H1 (cell line): ENCODE data around the gene IRF2BP1. TPM values are rescaled to one million over a fixed set of nuclear protein-coding genes. Genes with fewer than 3 reads are reported as not detected.

ENCODE experiments used
- CTCF ChIA-PET: fragments of 300-600 bp; sonication (Branson Sonifier 250); formaldehyde crosslinking; loops from one replicate; lab custom pipeline; 2021; ENCODE audit not compliant: partially characterized antibody; lab: Charles Lee
- POLR2A ChIA-PET: fragments of 300-600 bp; sonication (Branson Sonifier 250); formaldehyde crosslinking; loops from one replicate; lab custom pipeline; 2021; ENCODE audit warnings: inconsistent platforms; ENCODE audit not compliant: partially characterized antibody; lab: Charles Lee
- DNase-seq, 2 experiments: peaks; one replicate each; pipeline versions ENCODE4 v3.0.0 to v3.0.0-alpha.2; 2010 to 2022; ENCODE audit warnings: low spot score in 2 of 2, low read depth in 1 of 2, mixed read lengths in 1 of 2
- FAIRE-seq: peaks from 2 replicates; lab custom pipeline; 2011; peaks lifted over from hg19 to GRCh38; lab: Jason Lieb, UNC
- H2AFZ ChIP-seq: 2 replicates; pipeline ENCODE4 v1.8.1; 2012; ENCODE audit warnings: low read length, inconsistent platforms
- H2AK5ac ChIP-seq: 2 replicates; pipeline ENCODE4 v1.6.1; 2013; ENCODE audit warnings: low read depth, low read length
- H2BK120ac ChIP-seq: replicated peaks from 2 replicates; pipeline ENCODE3; 2013; ENCODE audit warnings: low read depth, low read length, inconsistent platforms
- H2BK12ac ChIP-seq: 2 replicates; pipeline ENCODE4 v1.6.1; 2013; ENCODE audit warnings: low read depth, low read length
- H2BK15ac ChIP-seq: 2 replicates; pipeline ENCODE4 v1.6.1; 2013; ENCODE audit warnings: low read length
- H2BK20ac ChIP-seq: 2 replicates; pipeline ENCODE4 v1.6.1; 2013; ENCODE audit warnings: low read length
- H2BK5ac ChIP-seq: 2 replicates; pipeline ENCODE4 v1.6.1; 2013; ENCODE audit warnings: low read depth, low read length
- H3K14ac ChIP-seq: 2 replicates; pipeline ENCODE4 v1.6.1; 2013; ENCODE audit warnings: inconsistent platforms; ENCODE audit not compliant: insufficient read length
- H3K18ac ChIP-seq: 2 replicates; pipeline ENCODE4 v1.6.1; 2013; ENCODE audit warnings: low read length; ENCODE audit errors: extremely low read depth
- H3K23ac ChIP-seq: 2 replicates; pipeline ENCODE4 v1.6.1; 2013; ENCODE audit warnings: inconsistent platforms; ENCODE audit not compliant: insufficient read length
- H3K23me2 ChIP-seq: 2 replicates; pipeline ENCODE4 v1.6.1; 2013; ENCODE audit warnings: low read depth, low read length
- H3K27ac ChIP-seq: 2 replicates; pipeline ENCODE4 v1.6.1; 2011; ENCODE audit warnings: low read depth, low read length, inconsistent platforms
- H3K27me3 ChIP-seq, 4 experiments: replicated peaks in 1 of 4; 1 replicate in 1 of 4; 2 replicates in 3 of 4; pipeline versions ENCODE4 v1.6.1 to v1.8.1; 2011 to 2013; ENCODE audit warnings: low read length in 3 of 4, mild to moderate bottlenecking in 3 of 4, inconsistent platforms in 2 of 4, mixed read lengths in 2 of 4, moderate library complexity in 1 of 4; ENCODE audit not compliant: control insufficient read depth in 3 of 4, insufficient read depth in 3 of 4; ENCODE audit errors: extremely low read depth in 1 of 4
- H3K36me3 ChIP-seq, 4 experiments: 2 replicates each; pipeline versions ENCODE4 v1.6.1 to v1.8.1; 2011 to 2013; ENCODE audit warnings: mild to moderate bottlenecking in 4 of 4, low read length in 3 of 4, moderate library complexity in 2 of 4, control low read depth in 1 of 4, inconsistent platforms in 1 of 4; ENCODE audit not compliant: insufficient read depth in 4 of 4, control insufficient read depth in 2 of 4
- H3K4ac ChIP-seq: replicated peaks from 2 replicates; pipeline ENCODE3; 2013; ENCODE audit warnings: low read length, low read depth, mixed read lengths, inconsistent platforms; ENCODE audit not compliant: insufficient read length
- H3K4me1 ChIP-seq, 4 experiments: replicated peaks in 1 of 4; 1 replicate in 1 of 4; 2 replicates in 3 of 4; pipeline versions ENCODE4 v1.6.1 to v1.8.1; 2011 to 2013; ENCODE audit warnings: low read length in 3 of 4, inconsistent platforms in 2 of 4, mixed read lengths in 1 of 4; ENCODE audit not compliant: insufficient read depth in 4 of 4, control insufficient read depth in 3 of 4
- H3K4me2 ChIP-seq, 2 experiments: 2 replicates each; pipeline versions ENCODE4 v1.6.1 to v1.8.1; 2011 to 2013; ENCODE audit warnings: low read depth in 2 of 2, low read length in 2 of 2, control low read depth in 1 of 2, inconsistent platforms in 1 of 2, mild to moderate bottlenecking in 1 of 2; ENCODE audit not compliant: insufficient read depth in 1 of 2
- H3K4me3 ChIP-seq, 4 experiments: fragments of 200-600, 300-600 bp in 1 of 4; sonication (generic), shearing (Covaris generic), sonication (Bioruptor Twin) in 1 of 4; 2 replicates each; pipeline versions ENCODE4 v1.5.1 to v1.8.1; 2011 to 2016; ENCODE audit warnings: low read length in 4 of 4, low read depth in 3 of 4, control low read depth in 2 of 4, inconsistent platforms in 2 of 4, mild to moderate bottlenecking in 2 of 4, mixed read lengths in 1 of 4, moderate library complexity in 1 of 4; ENCODE audit not compliant: insufficient read depth in 2 of 4; ENCODE audit errors: extremely low read depth in 1 of 4
- H3K56ac ChIP-seq: replicated peaks from 2 replicates; pipeline ENCODE3; 2013; ENCODE audit warnings: low read depth, mild to moderate bottlenecking, mixed read lengths, low read length, inconsistent platforms; ENCODE audit not compliant: insufficient read length
- H3K79me1 ChIP-seq: 2 replicates; pipeline ENCODE4 v1.6.1; 2013; ENCODE audit warnings: low read depth, low read length, control low read depth
- H3K79me2 ChIP-seq, 2 experiments: 2 replicates each; pipeline versions ENCODE4 v1.6.1 to v1.8.1; 2012 to 2013; ENCODE audit warnings: low read length in 2 of 2, mild to moderate bottlenecking in 2 of 2, inconsistent platforms in 1 of 2; ENCODE audit not compliant: insufficient read depth in 2 of 2, control insufficient read depth in 1 of 2
- H3K9ac ChIP-seq, 4 experiments: replicated peaks in 1 of 4; 1 replicate in 1 of 4; 2 replicates in 3 of 4; pipeline versions ENCODE4 v1.6.1 to v1.8.1; 2011 to 2013; ENCODE audit warnings: low read depth in 3 of 4, low read length in 3 of 4, control low read depth in 2 of 4, mild to moderate bottlenecking in 2 of 4, moderate library complexity in 2 of 4, inconsistent platforms in 1 of 4; ENCODE audit errors: extremely low read depth in 1 of 4
- H3K9me3 ChIP-seq, 2 experiments: 2 replicates each; pipeline versions ENCODE4 v1.6.1 to v1.8.1; 2012 to 2013; ENCODE audit warnings: mild to moderate bottlenecking in 2 of 2, moderate library complexity in 2 of 2, control low read depth in 1 of 2, inconsistent platforms in 1 of 2, low read depth in 1 of 2, low read length in 1 of 2, mixed read lengths in 1 of 2; ENCODE audit not compliant: insufficient read depth in 2 of 2
- H4K20me1 ChIP-seq, 2 experiments: replicated peaks in 1 of 2; 2 replicates each; pipeline versions ENCODE3 to v1.8.1; 2011 to 2013; ENCODE audit warnings: inconsistent platforms in 2 of 2, low read length in 2 of 2, mild to moderate bottlenecking in 1 of 2; ENCODE audit not compliant: insufficient read depth in 2 of 2, control insufficient read depth in 1 of 2
- H4K5ac ChIP-seq: 2 replicates; pipeline ENCODE4 v1.6.1; 2013; ENCODE audit warnings: low read length, low read depth, mixed read lengths, inconsistent platforms; ENCODE audit not compliant: insufficient read length
- H4K8ac ChIP-seq: 2 replicates; pipeline ENCODE4 v1.8.0; 2013; ENCODE audit warnings: mild to moderate bottlenecking, moderate library complexity, low read length, inconsistent platforms; ENCODE audit not compliant: insufficient read depth; ENCODE audit errors: extremely low read depth
- H4K91ac ChIP-seq: replicated peaks from 2 replicates; pipeline ENCODE3; 2013; ENCODE audit warnings: low read length, mixed read lengths, inconsistent platforms; ENCODE audit not compliant: insufficient read length
- BCL11A ChIP-seq, 2 experiments: IDR thresholded peaks; one replicate each; pipeline ENCODE4 v1.6.1; 2011; ENCODE audit warnings: low read depth in 2 of 2, low read length in 2 of 2, mild to moderate bottlenecking in 2 of 2
- CHD1 ChIP-seq: IDR thresholded peaks from 2 replicates; pipeline ENCODE4 v1.6.1; 2012; ENCODE audit warnings: low read depth, low read length, improper control_type of control experiment
- CTCF ChIP-seq, 3 experiments: IDR thresholded peaks; 1 replicate in 2 of 3; 2 replicates in 1 of 3; pipeline versions ENCODE4 v1.5.1 to v1.6.1; 2011; ENCODE audit warnings: low read length in 3 of 3, mild to moderate bottlenecking in 3 of 3, inconsistent platforms in 2 of 3, low read depth in 1 of 3, moderate library complexity in 1 of 3; ENCODE audit not compliant: insufficient read depth in 1 of 3; ENCODE audit errors: control extremely low read depth in 1 of 3
- EZH2 ChIP-seq: fragments of 200-600 bp; sonication (generic); IDR thresholded peaks from 2 replicates; pipeline ENCODE4 v1.7.1; 2012; ENCODE audit warnings: low read depth, mild to moderate bottlenecking, moderate library complexity, low read length, inconsistent platforms; ENCODE audit not compliant: severe bottlenecking
- HDAC6 ChIP-seq: IDR thresholded peaks from one replicate; pipeline ENCODE4 v1.7.1; 2012; ENCODE audit warnings: low read depth, mild to moderate bottlenecking, inconsistent platforms, low read length, moderate library complexity
- MAX ChIP-seq: IDR thresholded peaks from 2 replicates; pipeline ENCODE4 v1.6.1; 2012; ENCODE audit warnings: inconsistent platforms
- NANOG ChIP-seq: IDR thresholded peaks from 2 replicates; pipeline ENCODE4 v1.6.1; 2011; ENCODE audit warnings: low read length, low read depth, mild to moderate bottlenecking, inconsistent platforms; ENCODE audit not compliant: insufficient read depth, poor library complexity, severe bottlenecking
- POLR2AphosphoS5 ChIP-seq: IDR thresholded peaks from 2 replicates; pipeline ENCODE4 v1.6.1; 2011; ENCODE audit warnings: low read depth, low read length
- RAD21 ChIP-seq, 2 experiments: IDR thresholded peaks in 1 of 2; conservative IDR thresholded peaks in 1 of 2; 2 replicates each; pipeline ENCODE4 v1.6.1; 2011; ENCODE audit warnings: low read depth in 2 of 2, low read length in 2 of 2, improper control_type of control experiment in 1 of 2, inconsistent platforms in 1 of 2, mild to moderate bottlenecking in 1 of 2, moderate library complexity in 1 of 2
- TBP ChIP-seq: IDR thresholded peaks from 2 replicates; pipeline ENCODE4 v1.6.1; 2011; ENCODE audit warnings: low read depth, low read length, improper control_type of control experiment
- TEAD4 ChIP-seq: IDR thresholded peaks from 2 replicates; pipeline ENCODE4 v1.6.1; 2012; ENCODE audit warnings: low read depth, low read length, inconsistent platforms, mixed read lengths
- WGBS, 2 experiments: shearing (Covaris generic) in 1 of 2; methylation state at CpG; one replicate each; pipeline versions ENCODE4 v1.1.6 to v1.1.7; 2013 to 2015; ENCODE audit warnings: low lambda C conversion rate in 2 of 2, mixed read lengths in 2 of 2, inconsistent platforms in 1 of 2, low coverage in 1 of 2, missing lambda C conversion rate in 1 of 2; ENCODE audit not compliant: insufficient replicate concordance in 2 of 2, insufficient coverage in 1 of 2, insufficient read length in 1 of 2; ENCODE audit errors: extremely low coverage in 1 of 2, missing lambda C conversion rate in 1 of 2; 5-methylcytosine and 5-hydroxymethylcytosine counted together
- polyA plus RNA-seq, 7 experiments: library from polyadenylated mRNA; depleted of rRNA in 3 of 7; stranded (reverse) in 5 of 7; unstranded in 2 of 7; fragments of >200 nt in 5 of 7; fragments of 200-250 nt in 2 of 7; gene quantifications; 1 replicate in 5 of 7; 2 replicates in 1 of 7; 4 replicates in 1 of 7; pipeline versions ENCODE4 v1.2.1 to v1.2.3, GENCODE V29; 2011 to 2013; ENCODE audit warnings: missing spikeins in 2 of 7, mixed read lengths in 2 of 7
- total RNA-seq: library from RNA; stranded (reverse); fragmentation: NEBNext Ultra II Directional; extraction: Animal tissue kit (Norgen Biotek cat#: 25700); gene quantifications from 2 replicates; pipeline ENCODE4 v1.2.1, GENCODE V29; 2021

IRF2BP1 gene
- total and polyA plus RNA-seq, 2 of the 8 experiments (the other 6 are each of a cell fraction or from before 2014, with no cell fraction given): 12.1 to 24.4 TPM

- Histone ChIP-seq H3K9ac (no peak overlapping the region), H3K23me2 (no peaks in the 10 kb centered on the region), H2AK5ac (no peak overlapping the region), H3K79me2 (no peaks in the 10 kb centered on the region), H3K4me2 (no peak overlapping the region), H3K79me1 (no peaks in the 10 kb centered on the region), H3K27ac (no peak overlapping the region), H3K14ac (no peak overlapping the region), H3K56ac (no peak overlapping the region), H3K4me1 (no peaks in the 10 kb centered on the region), H2BK15ac (no peak overlapping the region), H3K36me3 (no peaks in the 10 kb centered on the region; a peak in 2 of 8 replicates), H3K23ac (no peak overlapping the region), H2BK5ac (no peak overlapping the region), H4K20me1 (no peaks in the 10 kb centered on the region), H2BK20ac (no peak overlapping the region), H3K18ac (no peak overlapping the region), H4K8ac (no peak overlapping the region), H4K91ac (no peak overlapping the region), H4K5ac (no peak overlapping the region), H2BK12ac (no peak overlapping the region), H3K27me3 (no peaks in the 10 kb centered on the region), H3K9me3 (no peaks in the 10 kb centered on the region), H3K4ac (no peak overlapping the region), H2AFZ (no peak overlapping the region), H3K4me3 (no peak overlapping the region), H2BK120ac (no peak overlapping the region)
- FAIRE-seq (no peak), DNase-seq (no peak)
- POLR2A ChIA-PET: interaction anchor here (1.2 kb wide), 1 partner anchor 24 kb away, joined by 3 read pairs; no protein-coding TSS in a partner anchor
- CTCF ChIA-PET: interaction anchor here (1.2 to 1.4 kb wide), 2 partner anchors 28 to 110 kb away, joined by 3 to 4 read pairs; partner anchors contain the start of gene SYMPK
- WGBS, 2 experiments: 100% methylated on average over 1 of the region's 17 CpGs; no CpG with 5 or more reads in 1 of the 2 experiments
- TF ChIP-seq EZH2 (no peak), NANOG (no peak), BCL11A (IDR thresholded peaks at IDR 0.05; ENCODE audit: low read depth in 2 of 2, low read length in 2 of 2) (no peak), MAX (no peak), CHD1 (no peak), RAD21 (IDR thresholded peaks at IDR 0.05 in 1 of 2, conservative IDR thresholded peaks at IDR 0.05 in 1 of 2; ENCODE audit: low read depth in 2 of 2, low read length in 2 of 2) (no peak), HDAC6 (no peak), POLR2AphosphoS5 (no peak), TEAD4 (no peak), TBP (no peak), CTCF (IDR thresholded peaks at IDR 0.05; ENCODE audit: control extremely low read depth in 1 of 3, insufficient read depth in 1 of 3, low read depth in 1 of 3, low read length in 3 of 3) (no peak)
Observed at GRCh38 chr19:45890877-45891276, 4.9 kb upstream of the IRF2BP1 start.
